ACC112 (cell line): ENCODE measurements around the gene GALNTL6.

Experiments used
- H2AFZ ChIP-seq: fragments of 200-600 bp; sonication (generic); one replicate; pipeline ENCODE4 v1.6.0; 2017; ENCODE audit warnings: antibody characterized with exemption, low read length; ENCODE audit not compliant: unreplicated experiment
- H3K27ac ChIP-seq: fragments of 200-600 bp; sonication (generic); 2 replicates; pipeline ENCODE4 v1.5.1; 2014; ENCODE audit warnings: low read depth, mild to moderate bottlenecking, antibody characterized with exemption, low read length, moderate library complexity
- H3K27me3 ChIP-seq: fragments of 200-600 bp; sonication (generic); 2 replicates; pipeline ENCODE4 v1.6.1; 2014; ENCODE audit warnings: mild to moderate bottlenecking, antibody characterized with exemption, low read length, moderate library complexity, mixed read lengths; ENCODE audit not compliant: insufficient read depth
- H3K36me3 ChIP-seq: fragments of 200-600 bp; sonication (generic); 2 replicates; pipeline ENCODE4 v1.6.1; 2016; ENCODE audit warnings: mild to moderate bottlenecking, antibody characterized with exemption, low read length, moderate library complexity, mixed read lengths; ENCODE audit not compliant: insufficient read depth
- H3K4me1 ChIP-seq: fragments of 200-600 bp; sonication (generic); one replicate; pipeline ENCODE4 v1.6.1; 2016; ENCODE audit warnings: low read length, mixed read lengths; ENCODE audit not compliant: insufficient read depth, unreplicated experiment, control insufficient read depth
- H3K4me3 ChIP-seq: fragments of 200-600 bp; sonication (generic); 2 replicates; pipeline ENCODE4 v1.5.1; 2014; ENCODE audit warnings: mild to moderate bottlenecking, low read depth, low read length
- H3K79me2 ChIP-seq: fragments of 200-600 bp; sonication (generic); one replicate; pipeline ENCODE4 v1.6.0; 2016; ENCODE audit warnings: low read length; ENCODE audit not compliant: control insufficient read depth, unreplicated experiment, insufficient read depth

Gene GALNTL6

DNA sequence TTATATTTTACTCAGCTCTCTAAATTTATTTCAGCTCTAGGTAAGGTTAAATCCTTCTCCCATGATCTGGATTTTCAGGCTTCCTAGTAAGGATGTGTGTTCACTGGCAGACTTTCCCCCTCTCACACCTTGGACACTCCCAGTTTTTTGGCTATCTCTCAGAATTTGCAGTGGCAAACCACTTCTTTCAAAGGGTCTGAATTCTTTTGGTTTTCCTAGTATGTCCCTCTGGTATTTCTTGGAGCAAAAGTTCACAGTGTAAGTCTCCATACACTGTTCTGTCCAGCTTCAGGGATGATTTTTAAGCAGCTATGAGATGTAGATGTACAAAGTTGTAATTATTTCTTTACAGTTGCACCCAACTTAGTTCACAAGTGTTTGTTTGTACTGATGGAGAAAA, 701.6 kb downstream of the GALNTL6 start:
- H3K36me3 ChIP-seq = no peaks in the 10 kb centered on the region

DNA sequence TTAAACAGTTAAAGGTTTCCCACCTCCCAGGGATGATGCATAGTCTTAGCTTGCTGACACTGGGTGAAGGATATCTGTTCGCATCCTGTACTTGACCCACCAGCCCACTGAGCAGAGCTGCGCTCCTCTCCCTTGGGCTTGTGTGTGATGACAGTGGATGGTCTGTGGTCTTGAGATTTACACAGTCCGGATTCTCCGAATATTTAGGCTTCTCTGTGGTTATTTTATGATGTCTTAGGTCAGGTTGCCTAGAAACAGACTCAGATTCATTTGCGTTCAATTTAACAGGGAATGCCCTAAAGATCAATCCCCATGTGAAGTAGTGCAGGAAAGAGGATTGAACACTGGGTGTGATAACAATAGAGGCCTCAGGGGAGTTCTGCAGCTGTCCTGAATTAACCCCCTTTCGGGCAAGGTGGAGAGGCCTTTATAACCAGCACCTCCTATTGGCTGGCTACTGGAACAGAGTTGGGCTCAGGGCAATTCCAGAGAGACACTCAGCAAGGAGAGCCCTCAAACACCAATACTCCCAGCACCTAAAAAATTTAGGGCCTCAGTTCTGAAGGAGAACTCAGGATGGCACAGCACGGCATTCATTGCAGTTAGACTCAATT, 702.2 kb downstream of the GALNTL6 start:
- H3K36me3 ChIP-seq = no peaks in the 10 kb centered on the region
- no peak overlapping the region for H3K27ac ChIP-seq
- no peaks in the 10 kb centered on the region for H3K79me2 ChIP-seq
- H3K4me1 ChIP-seq = no peaks in the 10 kb centered on the region
- H2AFZ ChIP-seq = no peak overlapping the region
- no peak overlapping the region for H3K4me3 ChIP-seq
- H3K27me3 ChIP-seq = no peaks in the 10 kb centered on the region

More for the DNA sequence above, 701.6 kb downstream of the GALNTL6 start:
- no peaks in the 10 kb centered on the region for H3K4me1 ChIP-seq
- H3K79me2 ChIP-seq = no peaks in the 10 kb centered on the region
- H3K27me3 ChIP-seq = no peaks in the 10 kb centered on the region
- H2AFZ ChIP-seq = no peak overlapping the region
- no peak overlapping the region for H3K27ac ChIP-seq
- H3K4me3 ChIP-seq = no peak overlapping the region

DNA sequence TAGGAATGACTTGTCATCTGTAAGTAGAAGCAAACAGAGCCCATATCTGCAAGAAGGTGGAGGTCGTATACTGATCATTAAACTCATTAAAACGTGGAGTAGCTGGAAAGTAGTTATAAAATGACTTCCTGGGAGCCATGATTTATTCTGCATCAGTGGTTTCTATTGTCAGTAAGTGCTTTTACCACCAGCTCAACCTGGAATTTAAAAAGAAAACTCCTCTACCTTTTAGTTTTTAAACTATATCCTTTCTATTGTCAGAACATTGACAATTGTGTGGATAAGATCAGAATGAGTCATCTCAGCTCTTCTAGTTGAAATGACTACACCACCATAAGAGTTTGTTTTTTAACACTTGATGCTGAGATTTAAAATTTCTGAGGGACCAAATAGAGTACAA, 704.2 kb downstream of the GALNTL6 start:
- Histone ChIP-seq H3K27me3 (no peaks in the 10 kb centered on the region), H3K36me3 (no peaks in the 10 kb centered on the region), H3K4me1 (no peaks in the 10 kb centered on the region), H3K79me2 (no peaks in the 10 kb centered on the region), H2AFZ (no peak overlapping the region), H3K4me3 (no peak overlapping the region), H3K27ac (no peak overlapping the region)

DNA sequence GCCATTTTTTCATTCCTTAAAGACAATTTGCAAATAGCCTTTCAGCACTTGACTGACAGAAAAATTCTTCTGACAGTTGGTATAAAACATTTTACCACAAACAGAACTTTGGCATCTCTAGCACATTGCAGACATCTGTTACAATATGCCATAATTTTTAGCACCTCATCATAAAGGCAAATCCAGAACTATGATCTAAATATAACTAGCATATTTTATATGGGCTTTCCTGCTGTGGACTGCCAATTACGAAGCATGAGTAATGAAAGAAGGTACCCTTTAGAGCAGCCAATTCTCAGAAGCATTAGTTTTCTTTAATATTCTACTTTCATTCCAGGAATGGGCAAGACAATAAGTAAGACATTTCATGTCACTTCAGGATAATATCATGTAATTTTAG, 708.0 kb downstream of the GALNTL6 start:
- Histone ChIP-seq H3K27ac (no peak overlapping the region), H3K4me1 (no peaks in the 10 kb centered on the region), H3K27me3 (no peaks in the 10 kb centered on the region), H2AFZ (no peak overlapping the region), H3K36me3 (no peaks in the 10 kb centered on the region), H3K79me2 (no peaks in the 10 kb centered on the region), H3K4me3 (no peak overlapping the region)

DNA sequence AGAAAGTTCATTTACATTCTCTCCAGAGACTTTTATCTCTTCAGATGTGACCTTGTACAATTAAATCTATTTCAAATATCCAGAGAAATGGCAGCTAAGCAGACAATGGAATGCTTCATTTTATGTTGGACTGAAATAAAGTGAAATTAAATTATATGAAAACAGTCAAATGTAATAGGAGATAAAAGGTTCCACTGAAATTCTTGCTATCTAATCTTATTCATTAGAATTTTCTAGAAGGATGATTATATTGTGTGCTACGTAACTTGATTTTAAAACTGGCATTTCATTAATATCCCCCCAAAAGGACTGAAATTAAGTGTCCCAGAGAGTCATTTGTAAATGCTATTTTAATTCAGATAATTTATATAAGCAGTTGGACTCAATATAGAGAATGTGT, 708.5 kb downstream of the GALNTL6 start:
- no peaks in the 10 kb centered on the region for H3K27me3 ChIP-seq
- no peaks in the 10 kb centered on the region for H3K4me1 ChIP-seq
- no peak overlapping the region for H3K4me3 ChIP-seq
- H3K79me2 ChIP-seq = no peaks in the 10 kb centered on the region
- no peaks in the 10 kb centered on the region for H3K36me3 ChIP-seq
- H2AFZ ChIP-seq = no peak overlapping the region
- no peak overlapping the region for H3K27ac ChIP-seq

DNA sequence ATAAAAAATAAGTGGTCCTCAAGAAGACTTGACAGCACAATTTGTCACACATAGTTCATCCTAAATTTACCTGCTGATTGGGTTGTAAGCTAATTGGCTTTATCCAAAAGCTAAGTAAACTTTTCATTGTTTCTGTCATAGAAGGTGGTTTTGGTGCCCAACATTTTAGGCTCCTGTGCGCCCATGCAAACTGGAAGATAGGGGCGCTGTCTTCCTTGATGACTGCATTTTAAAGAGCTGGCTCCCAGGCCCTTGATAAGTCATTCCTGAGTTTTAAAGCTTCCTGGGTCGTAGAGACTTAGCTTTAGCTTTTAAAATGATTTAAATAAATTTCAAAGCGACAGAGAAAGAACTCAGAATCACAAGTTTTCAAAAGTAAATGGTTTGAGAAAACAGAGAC, 730.0 kb downstream of the GALNTL6 start:
- Histone ChIP-seq H3K36me3 (no peaks in the 10 kb centered on the region), H3K4me3 (no peak overlapping the region), H3K27me3 (no peaks in the 10 kb centered on the region), H3K27ac (no peak overlapping the region), H3K79me2 (no peaks in the 10 kb centered on the region), H3K4me1 (no peaks in the 10 kb centered on the region), H2AFZ (no peak overlapping the region)

DNA sequence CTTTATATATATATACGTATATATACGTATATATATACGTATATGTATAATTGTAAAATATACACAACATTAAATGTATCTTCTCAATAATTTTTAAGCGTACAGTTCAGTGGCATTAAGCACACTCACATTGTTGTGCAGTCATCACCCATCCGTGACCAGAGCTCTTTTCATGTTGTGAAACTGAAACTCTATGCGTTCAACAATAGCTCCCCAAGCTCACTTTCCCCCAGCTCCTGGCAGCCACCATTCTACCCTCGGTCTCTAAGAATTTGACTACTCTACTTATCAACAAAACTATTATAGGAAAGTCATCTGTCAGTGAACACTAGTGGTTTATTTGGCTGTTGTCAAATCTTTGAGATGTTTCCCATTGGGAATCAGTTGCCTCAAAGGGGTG, 733.6 kb downstream of the GALNTL6 start:
- Histone ChIP-seq H3K27ac (no peak overlapping the region), H3K79me2 (no peaks in the 10 kb centered on the region), H3K4me1 (no peaks in the 10 kb centered on the region), H3K27me3 (no peaks in the 10 kb centered on the region), H3K36me3 (no peaks in the 10 kb centered on the region), H3K4me3 (no peak overlapping the region), H2AFZ (no peak overlapping the region)

DNA sequence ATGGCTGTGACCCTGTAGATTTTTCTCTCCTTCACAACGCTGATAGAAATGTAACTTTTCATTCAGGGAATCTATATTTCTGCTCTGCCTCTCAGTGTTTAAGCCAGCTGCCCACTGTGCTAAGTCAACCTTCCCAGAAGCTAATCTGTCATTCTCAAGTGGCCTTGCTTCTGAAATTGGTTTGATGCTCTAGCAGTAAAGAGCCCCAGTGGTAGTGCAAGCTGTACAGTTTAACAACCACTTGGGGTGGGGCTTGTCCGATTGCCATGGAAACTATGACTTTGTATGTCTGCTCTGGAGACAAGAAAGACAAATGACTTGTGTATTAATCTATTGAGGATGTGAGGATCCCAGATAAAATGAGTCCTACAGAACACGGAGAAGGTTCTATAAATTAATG, 734.5 kb downstream of the GALNTL6 start:
- Histone ChIP-seq H3K79me2 (no peaks in the 10 kb centered on the region), H3K4me3 (no peak overlapping the region), H2AFZ (no peak overlapping the region), H3K4me1 (no peaks in the 10 kb centered on the region), H3K36me3 (no peaks in the 10 kb centered on the region), H3K27me3 (no peaks in the 10 kb centered on the region), H3K27ac (no peak overlapping the region)

DNA sequence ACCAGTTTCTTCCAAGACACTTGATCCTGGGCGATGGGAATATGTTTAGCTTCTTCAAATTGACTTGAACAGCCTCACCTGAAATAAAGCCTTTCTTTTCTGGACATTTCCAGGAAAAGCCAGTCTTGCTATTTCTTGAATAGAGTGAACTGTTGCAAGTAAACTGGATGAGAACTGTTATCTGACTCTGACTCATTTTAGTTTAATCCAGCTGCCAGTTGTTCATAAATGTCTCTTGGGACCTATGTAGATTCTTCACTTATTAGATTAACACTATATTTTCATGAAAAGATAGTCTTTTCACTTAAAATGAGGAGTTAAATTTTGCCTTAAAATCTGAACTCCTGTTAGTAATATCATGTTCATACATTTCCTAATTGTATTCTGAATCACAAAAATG, 740.0 kb downstream of the GALNTL6 start:
- Histone ChIP-seq H3K36me3 (no peaks in the 10 kb centered on the region), H3K79me2 (no peaks in the 10 kb centered on the region), H3K27me3 (no peaks in the 10 kb centered on the region)

DNA sequence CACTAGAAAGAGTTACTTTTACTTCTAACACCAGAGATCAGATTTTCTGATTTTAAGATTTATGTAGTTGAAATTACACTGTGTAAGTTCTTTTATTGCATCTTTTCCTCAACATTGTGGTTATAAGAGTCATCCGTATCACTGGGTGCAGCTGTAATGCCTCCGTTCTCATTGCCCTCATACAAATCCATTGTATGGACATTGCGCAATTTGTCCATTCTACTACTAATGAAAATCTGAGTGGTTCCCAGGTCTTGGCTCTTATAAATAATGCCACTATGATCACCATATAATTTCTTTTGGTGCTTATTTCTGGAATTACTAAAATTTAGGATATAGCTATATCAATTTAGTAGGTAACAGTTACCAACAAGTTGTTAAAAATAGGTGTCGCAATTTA, 741.4 kb downstream of the GALNTL6 start:
- Histone ChIP-seq H3K79me2 (no peaks in the 10 kb centered on the region), H3K4me3 (no peak overlapping the region), H2AFZ (no peak overlapping the region), H3K36me3 (no peaks in the 10 kb centered on the region), H3K27me3 (no peaks in the 10 kb centered on the region), H3K27ac (no peak overlapping the region), H3K4me1 (no peaks in the 10 kb centered on the region)

More for the DNA sequence above, 740.0 kb downstream of the GALNTL6 start:
- H3K4me1 ChIP-seq = no peaks in the 10 kb centered on the region
- H3K4me3 ChIP-seq = no peak overlapping the region
- no peak overlapping the region for H2AFZ ChIP-seq
- H3K27ac ChIP-seq = no peak overlapping the region

DNA sequence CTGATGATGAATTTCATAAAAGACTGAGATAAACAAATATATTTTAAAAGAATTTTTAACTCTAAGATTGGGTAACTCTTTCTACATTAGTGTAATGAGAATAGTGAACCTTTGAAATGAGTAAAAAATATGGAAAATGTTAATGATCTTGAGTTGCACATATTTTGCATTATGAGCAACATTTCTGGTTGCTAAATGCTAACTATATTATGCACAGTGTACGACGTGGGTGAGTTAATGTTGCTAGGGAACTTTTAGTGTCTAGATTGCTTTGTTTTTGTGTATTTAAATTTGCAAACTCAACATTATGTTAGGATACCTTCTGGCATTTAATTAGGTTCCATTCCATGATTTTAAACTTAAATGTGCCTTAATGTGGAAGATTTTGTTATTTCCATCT, 742.5 kb downstream of the GALNTL6 start:
- Histone ChIP-seq H2AFZ (no peak overlapping the region), H3K4me1 (no peaks in the 10 kb centered on the region), H3K4me3 (no peak overlapping the region), H3K36me3 (no peaks in the 10 kb centered on the region), H3K27ac (no peak overlapping the region), H3K79me2 (no peaks in the 10 kb centered on the region), H3K27me3 (no peaks in the 10 kb centered on the region)
